GM12801 (cell line): ENCODE results near the gene MPV17.

ENCODE experiments used
- CTCF ChIP-seq: IDR thresholded peaks from one replicate; pipeline ENCODE4 v1.5.1; 2011; ENCODE audit warnings: control low read depth; ENCODE audit not compliant: insufficient read length; ENCODE audit errors: extremely low read depth

MPV17 gene

DNA sequence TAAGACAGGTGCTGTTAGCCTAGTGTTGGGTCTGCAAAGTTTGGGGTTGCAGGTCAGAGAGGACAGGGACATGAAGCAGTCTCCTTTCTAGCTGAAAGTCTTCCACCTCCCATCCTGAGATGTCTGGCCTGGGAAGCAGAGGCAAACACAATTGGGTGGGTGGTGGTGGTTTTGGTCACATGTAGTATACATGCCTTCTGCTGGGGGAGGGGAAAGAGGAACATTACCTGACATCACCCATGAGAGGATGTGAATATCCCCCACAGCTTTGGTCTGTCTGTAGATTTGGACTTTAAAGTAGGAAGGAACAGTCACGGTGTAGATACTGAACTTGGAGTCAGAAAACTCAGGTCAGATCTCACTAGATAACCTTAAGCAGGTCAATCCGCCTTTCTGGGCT is 52.2 kb downstream of the MPV17 start:
- no peak for TF ChIP-seq CTCF

DNA sequence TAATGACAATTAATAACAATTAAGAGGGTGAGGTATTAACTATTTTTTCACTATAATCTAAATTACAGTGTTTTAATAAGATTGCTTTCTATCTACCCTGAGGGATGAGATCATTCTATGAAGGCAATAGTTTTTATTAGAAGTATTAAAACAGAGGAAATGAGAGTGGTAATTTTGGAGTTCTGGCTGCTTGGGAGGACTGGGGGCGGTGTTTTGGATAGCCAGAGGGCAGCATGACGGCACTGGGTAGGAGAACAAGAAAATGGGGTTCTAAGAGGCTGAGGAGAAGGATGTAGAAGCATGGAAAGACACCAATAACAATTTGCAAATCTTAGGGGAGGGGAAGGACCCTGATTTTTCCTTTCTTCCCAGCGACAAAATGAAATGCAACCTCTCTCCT is 52.8 kb downstream of the MPV17 start:
- no peak for TF ChIP-seq CTCF

- TF ChIP-seq CTCF: no peak
These were observed 57.4 kb downstream of the MPV17 start for GRCh38 chr2:27265536-27265870.

GRCh38 chr2:27264753-27265535 is 58.0 kb downstream of the MPV17 start:
- TF ChIP-seq CTCF: no peak

GRCh38 chr2:27264253-27264752 is 58.6 kb downstream of the MPV17 start:
- no peak for TF ChIP-seq CTCF

DNA sequence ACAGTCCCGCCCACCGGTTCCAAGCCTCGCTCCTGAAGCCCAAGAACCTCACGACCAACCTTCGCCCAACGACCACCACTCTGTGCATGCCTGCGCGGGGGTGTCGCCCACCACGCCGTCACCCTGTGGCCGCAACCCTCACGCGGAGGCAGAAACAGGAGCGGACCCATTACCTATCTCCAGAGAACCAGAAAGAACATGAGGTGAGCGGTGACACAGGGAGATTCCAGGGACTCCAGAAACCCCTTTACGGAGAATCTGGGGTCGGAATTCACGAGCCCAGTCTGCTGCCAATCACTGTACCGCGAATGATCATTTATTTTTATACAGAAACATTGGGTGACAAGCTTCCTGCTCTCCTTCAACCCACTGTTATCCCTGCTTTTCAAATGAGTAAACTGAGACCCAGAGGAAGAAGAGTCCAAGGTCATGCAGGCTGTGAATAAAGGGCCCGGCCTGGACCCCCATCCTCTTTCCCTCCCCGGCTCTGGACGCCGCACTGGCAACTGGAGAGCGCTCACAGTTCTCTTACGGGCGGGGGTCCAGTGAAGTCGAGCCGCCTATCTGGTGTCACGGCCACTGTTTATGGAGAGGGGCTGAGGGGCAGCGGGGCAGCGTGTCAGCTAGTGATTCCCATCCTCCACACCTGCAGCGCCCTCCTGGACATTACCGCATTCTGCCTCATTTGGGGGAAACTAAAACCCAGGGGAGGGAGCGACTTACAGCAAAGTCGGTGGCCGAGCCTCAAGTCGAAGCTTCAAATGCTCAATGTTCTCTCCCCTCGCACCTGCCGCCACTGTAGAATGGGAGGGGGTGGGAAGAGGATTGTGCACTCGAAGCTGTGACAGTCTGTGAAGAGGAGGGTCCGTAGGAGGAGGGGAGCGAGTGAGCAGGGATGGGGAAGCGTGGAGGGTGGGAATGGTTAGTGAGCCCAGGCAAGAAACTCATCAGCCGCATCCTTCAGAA is 59.3 kb downstream of the MPV17 start:
- TF ChIP-seq CTCF: no peak
